Activated naive CD4-positive, alpha-beta T cell (primary cell): ENCODE measurements around the gene NCDN.
A peak's percentile ranks its signal among the peaks of the same experiment; 100 is the strongest.

ENCODE experiments used
- DNase-seq, 4 experiments: peaks; one replicate each; lab custom pipeline; 2025; lab: John Stamatoyannopoulos, UW

Gene NCDN

DNA sequence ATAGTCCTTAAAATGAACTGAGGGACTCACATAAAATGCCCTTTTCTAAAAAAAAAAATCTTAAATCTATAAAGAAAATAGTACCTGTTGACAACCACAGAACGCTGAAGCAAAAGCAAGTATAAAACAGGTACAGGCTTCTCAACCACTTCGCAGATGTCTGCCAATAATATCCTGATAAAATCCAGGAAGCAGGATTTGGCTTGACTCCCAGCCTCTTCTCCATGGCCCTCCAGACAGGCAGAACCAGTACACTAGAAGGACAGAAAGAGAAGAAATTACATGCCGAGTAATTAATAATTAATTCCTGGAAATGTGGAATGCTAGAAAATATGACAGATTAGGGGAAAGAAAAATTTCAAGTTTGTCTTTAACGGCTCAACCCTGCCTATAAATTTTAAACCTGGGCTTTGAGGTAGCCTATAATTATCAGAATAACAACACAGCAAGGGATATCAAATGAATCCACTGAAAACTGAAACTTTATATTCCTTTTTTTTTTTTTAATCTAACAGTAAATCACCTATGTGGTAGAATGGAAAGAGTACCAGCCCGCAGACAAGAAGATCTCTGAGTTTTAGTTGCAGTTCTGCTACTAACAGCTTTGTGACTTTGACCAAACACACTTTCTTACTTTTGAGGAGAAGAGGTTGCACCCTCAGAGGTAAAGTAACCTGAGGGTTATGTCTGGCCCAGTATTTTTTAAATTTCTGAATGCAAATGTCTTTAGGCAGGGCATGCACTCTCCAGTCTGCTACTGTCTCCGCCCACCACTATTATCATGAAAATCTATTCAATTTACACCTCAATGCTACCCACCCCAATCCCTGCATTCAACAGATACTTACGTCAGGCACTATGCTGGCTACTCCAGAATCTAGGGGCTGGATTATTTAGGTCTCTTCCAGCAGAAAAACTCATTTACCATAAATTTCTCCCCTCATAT, 3.1 kb upstream of the NCDN start:
- DNase-seq, result no peak

GRCh38 chr1:35555212-35555584, 2.4 kb upstream of the NCDN start:
- DNase-seq, result no peak

- DNase-seq, result no peak
These were observed 1.8 kb upstream of the NCDN start for GRCh38 chr1:35555601-35556477.

DNA sequence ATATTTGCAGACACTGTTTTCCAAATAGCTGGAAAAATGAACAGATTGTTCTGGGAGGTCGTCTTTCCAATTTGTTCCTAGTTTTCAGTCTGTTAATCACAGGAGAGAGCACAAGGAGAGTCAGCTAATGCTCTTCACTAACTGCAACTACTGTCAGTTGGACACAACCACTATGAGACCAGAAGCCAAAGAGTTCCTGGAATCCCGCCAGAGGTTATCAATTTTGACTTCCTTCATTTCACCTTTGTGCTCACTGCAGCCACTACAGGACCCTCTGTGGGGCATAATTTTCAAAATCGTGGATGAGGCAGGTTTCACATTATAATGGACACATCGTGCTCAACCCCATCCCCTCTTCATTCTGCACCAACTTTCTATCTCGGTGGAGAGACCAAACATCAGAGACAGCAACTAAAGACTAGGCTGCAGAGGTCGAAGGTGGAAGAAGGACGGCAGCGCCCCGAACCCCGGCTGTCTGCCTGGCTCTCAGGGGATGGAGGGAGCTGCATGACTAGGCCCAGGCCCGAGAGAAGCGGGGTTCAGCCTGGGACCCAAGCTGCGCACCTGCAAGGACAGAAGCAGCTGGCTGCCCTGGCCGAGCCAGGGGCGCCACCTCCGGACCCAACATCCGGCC, 998 bp upstream of the NCDN start:
- no peak for DNase-seq

GRCh38 chr1:35557118-35557610, 435 bp upstream of the NCDN start, which contains the start of gene KIAA0319L:
Gene KIAA0319L (minus strand): TSS chr1:35557403. CDS start chr1:35554491, 2,912 bp downstream.
- no peak for DNase-seq

DNA sequence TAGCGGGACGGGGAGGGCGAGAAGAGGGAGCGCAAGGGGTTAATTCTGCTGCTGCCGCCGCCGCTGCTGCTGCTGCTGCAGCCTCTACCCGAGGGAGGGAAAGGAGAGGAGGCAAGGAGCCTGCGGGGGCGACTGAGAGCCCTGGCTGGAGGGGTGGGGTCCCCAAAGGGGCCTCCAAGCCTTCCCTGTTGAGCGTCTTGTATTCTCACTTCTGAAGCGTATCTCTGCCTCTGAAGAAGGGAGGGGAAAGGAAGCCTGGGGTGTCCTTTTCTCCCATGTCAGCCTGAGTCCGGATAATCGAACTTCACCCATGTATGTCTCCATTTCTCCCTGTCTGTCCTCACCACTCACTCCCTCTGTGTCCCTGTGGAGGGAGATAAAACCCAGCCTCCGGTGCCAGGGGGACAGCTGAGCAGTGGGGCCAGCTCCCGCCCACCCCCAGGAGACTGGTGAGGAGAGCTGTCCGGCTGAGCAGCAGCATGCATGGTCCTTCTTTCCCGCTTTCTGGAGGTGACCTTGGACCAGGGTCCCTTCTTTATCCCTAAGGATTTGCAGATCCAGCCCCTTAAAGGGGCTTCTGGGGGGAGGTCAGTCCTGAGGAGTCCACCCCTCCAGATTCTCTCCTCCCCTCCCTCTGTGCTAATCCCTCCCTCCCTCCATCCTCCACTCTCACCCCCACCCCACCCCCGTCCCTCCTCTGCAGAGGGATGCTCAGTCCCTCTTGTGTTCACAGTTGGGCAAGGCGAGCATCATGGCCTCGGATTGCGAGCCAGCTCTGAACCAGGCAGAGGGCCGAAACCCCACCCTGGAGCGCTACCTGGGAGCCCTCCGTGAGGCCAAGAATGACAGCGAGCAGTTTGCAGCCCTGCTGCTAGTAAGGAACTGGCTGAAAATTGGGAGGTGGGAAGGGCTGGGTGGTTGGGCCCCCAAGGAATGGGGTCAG, 1.0 kb downstream of the NCDN start:
- DNase-seq, result peak in 1 of 4 experiments; percentile 12

GRCh38 chr1:35559317-35559944, 1.8 kb downstream of the NCDN start:
- no peak for DNase-seq

GRCh38 chr1:35560256-35561225, 2.9 kb downstream of the NCDN start:
- no peak for DNase-seq

DNA sequence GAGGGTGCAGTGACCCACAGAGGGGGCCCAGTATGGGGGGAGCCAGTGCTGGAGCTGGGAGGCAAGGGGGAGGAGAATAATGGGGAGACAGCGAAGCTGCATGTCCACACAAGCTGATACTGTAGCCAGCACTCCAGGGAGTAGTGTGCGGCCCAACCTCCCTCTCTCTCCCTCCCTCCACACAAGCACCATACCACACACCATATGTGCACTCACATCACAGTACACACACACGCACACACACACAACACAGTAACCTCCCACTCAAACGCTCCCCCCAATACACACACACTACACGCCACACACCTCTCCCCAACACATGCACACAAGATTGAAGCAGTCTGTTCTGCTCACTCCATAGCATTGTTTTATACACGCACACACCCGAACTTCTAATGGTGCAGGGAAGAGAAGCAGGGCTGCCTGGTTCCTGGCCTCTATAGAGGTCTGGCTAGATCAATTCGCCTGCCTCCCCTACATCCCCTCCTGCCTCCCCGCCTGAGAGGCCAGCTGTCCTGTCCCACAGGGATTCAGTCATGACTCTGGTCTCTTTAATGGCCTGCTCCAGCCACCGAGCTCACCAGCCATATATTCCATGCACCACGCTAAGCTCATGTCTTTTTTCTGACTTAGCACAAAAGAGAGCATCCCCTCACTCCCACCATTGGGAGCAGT, 3.8 kb downstream of the NCDN start:
- no peak for DNase-seq

GRCh38 chr1:35561972-35562680, 4.5 kb downstream of the NCDN start:
- no peak for DNase-seq

GRCh38 chr1:35563166-35563565, 5.6 kb downstream of the NCDN start:
- no peak for DNase-seq

GRCh38 chr1:35564037-35564883, 6.7 kb downstream of the NCDN start:
- DNase-seq, result peak in 3 of 4 experiments; percentile 59 to 72 (median 62)

DNA sequence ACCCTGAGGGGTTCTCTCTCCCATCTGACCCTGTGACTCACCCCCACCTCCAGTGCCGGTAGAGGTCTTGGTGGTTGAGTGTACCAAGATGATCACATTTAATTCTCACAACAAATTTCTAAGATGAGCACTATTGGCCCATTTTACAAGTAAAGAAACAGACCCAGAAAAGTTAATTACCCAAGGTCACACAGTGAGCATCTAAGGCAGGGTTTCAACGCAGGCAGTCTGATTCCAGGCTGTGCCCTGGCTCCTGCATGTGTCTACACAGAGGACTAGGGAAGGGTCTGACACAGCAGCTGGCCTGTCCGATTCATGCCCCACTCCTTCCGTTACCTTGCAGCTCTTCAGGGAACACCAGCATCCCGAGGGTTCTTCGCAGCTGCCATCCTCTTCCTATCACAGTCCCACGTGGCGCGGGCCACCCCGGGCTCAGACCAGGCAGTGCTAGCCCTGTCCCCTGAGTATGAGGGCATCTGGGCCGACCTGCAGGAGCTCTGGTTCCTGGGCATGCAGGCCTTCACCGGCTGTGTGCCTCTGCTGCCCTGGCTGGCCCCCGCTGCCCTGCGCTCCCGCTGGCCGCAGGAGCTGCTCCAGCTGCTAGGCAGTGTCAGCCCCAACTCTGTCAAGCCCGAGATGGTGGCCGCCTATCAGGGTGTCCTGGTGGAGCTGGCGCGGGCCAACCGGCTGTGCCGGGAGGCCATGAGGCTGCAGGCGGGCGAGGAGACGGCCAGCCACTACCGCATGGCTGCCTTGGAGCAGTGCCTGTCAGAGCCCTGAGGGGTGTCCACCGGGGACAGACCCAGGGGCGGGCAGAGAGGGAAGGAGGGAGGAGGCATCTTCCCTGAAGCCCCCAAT, 7.5 kb downstream of the NCDN start:
- DNase-seq, result no peak

- no peak for DNase-seq
These were observed 8.1 kb downstream of the NCDN start for GRCh38 chr1:35565742-35566133.

DNA sequence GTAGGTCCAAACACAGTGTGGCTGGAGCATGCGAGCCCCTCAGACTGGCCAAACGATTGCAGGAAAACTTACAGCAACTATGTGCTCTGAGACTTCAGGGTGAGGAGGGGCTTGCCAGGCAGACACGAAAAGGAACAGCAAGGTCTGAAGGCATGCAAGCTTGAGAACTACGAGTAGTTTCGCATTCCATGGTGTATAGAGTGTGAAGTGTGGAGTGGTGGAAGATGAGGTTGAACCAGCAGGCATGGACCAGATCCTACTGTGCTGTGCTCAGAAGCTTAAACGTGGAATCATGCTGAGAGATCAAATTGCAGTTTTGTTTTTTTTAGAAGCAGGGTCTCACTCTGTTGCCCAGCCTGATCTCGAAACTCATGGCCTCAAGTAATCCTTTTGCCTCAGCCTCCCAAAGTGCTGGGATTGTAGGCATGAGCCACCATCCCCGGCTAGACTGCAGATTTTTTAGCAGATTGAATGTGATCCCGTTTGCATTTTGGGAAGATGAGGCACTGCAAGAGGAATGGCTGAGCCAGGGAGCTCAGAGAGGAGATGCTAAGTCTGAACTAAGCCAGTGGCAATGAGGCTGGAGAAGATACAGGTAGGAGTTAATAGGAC, 10.5 kb downstream of the NCDN start:
- no peak for DNase-seq

DNA sequence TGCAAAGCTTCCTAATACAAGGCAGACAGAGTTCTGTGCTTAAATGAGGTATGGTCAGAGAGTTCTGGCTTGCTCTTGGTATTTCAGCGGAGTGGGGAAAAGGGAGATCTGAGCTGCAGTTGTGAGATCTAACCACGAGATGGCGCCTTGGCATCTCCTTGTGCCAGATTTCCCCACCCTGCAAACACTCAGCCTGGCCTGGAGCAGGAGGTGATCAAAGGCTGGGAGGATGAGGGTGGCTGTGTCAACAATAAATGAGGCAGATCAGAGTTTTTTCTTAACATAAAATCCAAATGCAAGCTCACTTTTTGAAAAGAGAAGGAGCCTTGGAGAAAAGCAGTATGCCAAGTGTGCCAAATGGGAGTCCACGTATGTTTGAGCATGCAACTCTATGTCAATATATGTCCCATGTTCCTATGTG, 11.4 kb downstream of the NCDN start:
- DNase-seq, result peak in 3 of 4 experiments; percentile 16 to 29 (median 24)
